OCI-LY3 (cell line): ENCODE results near the gene MTHFD1L.

Experiments used
- EZH2phosphoT487 ChIP-seq: fragments of 200-600 bp; shearing (Covaris generic); IDR thresholded peaks from 2 replicates; pipeline ENCODE4 v1.6.1; 2018; ENCODE audit warnings: antibody characterized with exemption, mixed run types, low read depth
- TF ChIP-seq, protein P1 (sequence below): fragments of 200-600, 300-600 bp; sonication (generic); IDR thresholded peaks from 2 replicates; pipeline ENCODE4 v1.5.1; 2014; ENCODE audit warnings: antibody characterized with exemption, low read length, low read depth

DNA sequence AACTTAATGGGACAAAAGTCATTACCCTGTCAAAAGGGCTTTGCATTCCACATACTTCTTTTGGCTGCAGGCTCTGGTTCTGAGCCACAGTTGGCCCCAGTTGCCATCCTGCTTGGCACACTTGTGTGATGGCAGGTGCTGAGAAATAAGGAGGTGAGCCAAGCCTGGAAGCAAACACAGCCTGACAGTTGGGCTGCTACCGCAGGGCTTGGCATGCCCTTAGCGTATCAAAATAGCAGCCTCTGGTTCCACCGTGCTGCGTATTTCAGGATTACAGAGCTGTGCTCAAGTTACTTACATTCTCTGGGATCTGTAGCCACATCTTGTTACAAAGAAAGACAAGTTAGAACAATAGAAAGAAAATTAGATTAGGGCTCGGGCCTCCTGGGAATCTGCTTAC lies 11.1 kb downstream of the MTHFD1L start:
- TF ChIP-seq, protein P1, sequence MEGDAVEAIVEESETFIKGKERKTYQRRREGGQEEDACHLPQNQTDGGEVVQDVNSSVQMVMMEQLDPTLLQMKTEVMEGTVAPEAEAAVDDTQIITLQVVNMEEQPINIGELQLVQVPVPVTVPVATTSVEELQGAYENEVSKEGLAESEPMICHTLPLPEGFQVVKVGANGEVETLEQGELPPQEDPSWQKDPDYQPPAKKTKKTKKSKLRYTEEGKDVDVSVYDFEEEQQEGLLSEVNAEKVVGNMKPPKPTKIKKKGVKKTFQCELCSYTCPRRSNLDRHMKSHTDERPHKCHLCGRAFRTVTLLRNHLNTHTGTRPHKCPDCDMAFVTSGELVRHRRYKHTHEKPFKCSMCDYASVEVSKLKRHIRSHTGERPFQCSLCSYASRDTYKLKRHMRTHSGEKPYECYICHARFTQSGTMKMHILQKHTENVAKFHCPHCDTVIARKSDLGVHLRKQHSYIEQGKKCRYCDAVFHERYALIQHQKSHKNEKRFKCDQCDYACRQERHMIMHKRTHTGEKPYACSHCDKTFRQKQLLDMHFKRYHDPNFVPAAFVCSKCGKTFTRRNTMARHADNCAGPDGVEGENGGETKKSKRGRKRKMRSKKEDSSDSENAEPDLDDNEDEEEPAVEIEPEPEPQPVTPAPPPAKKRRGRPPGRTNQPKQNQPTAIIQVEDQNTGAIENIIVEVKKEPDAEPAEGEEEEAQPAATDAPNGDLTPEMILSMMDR, result no peak
- TF ChIP-seq EZH2phosphoT487, result no peak
